H1 (cell line): ENCODE data around the gene LCE3C. TPM values are rescaled to one million over a fixed set of nuclear protein-coding genes. Genes with fewer than 3 reads are reported as not detected.

Experiments
- CTCF ChIA-PET: fragments of 300-600 bp; sonication (Branson Sonifier 250); formaldehyde crosslinking; loops from one replicate; lab custom pipeline; 2021; ENCODE audit not compliant: partially characterized antibody; lab: Charles Lee
- POLR2A ChIA-PET: fragments of 300-600 bp; sonication (Branson Sonifier 250); formaldehyde crosslinking; loops from one replicate; lab custom pipeline; 2021; ENCODE audit warnings: inconsistent platforms; ENCODE audit not compliant: partially characterized antibody; lab: Charles Lee
- DNase-seq, 2 experiments: peaks; one replicate each; pipeline versions ENCODE4 v3.0.0 to v3.0.0-alpha.2; 2010 to 2022; ENCODE audit warnings: low spot score in 2 of 2, low read depth in 1 of 2, mixed read lengths in 1 of 2
- FAIRE-seq: peaks from 2 replicates; lab custom pipeline; 2011; peaks lifted over from hg19 to GRCh38; lab: Jason Lieb, UNC
- H2AFZ ChIP-seq: 2 replicates; pipeline ENCODE4 v1.8.1; 2012; ENCODE audit warnings: low read length, inconsistent platforms
- H2AK5ac ChIP-seq: 2 replicates; pipeline ENCODE4 v1.6.1; 2013; ENCODE audit warnings: low read depth, low read length
- H2BK120ac ChIP-seq: replicated peaks from 2 replicates; pipeline ENCODE3; 2013; ENCODE audit warnings: low read depth, low read length, inconsistent platforms
- H2BK12ac ChIP-seq: 2 replicates; pipeline ENCODE4 v1.6.1; 2013; ENCODE audit warnings: low read depth, low read length
- H2BK15ac ChIP-seq: 2 replicates; pipeline ENCODE4 v1.6.1; 2013; ENCODE audit warnings: low read length
- H2BK20ac ChIP-seq: 2 replicates; pipeline ENCODE4 v1.6.1; 2013; ENCODE audit warnings: low read length
- H2BK5ac ChIP-seq: 2 replicates; pipeline ENCODE4 v1.6.1; 2013; ENCODE audit warnings: low read depth, low read length
- H3K14ac ChIP-seq: 2 replicates; pipeline ENCODE4 v1.6.1; 2013; ENCODE audit warnings: inconsistent platforms; ENCODE audit not compliant: insufficient read length
- H3K18ac ChIP-seq: 2 replicates; pipeline ENCODE4 v1.6.1; 2013; ENCODE audit warnings: low read length; ENCODE audit errors: extremely low read depth
- H3K23ac ChIP-seq: 2 replicates; pipeline ENCODE4 v1.6.1; 2013; ENCODE audit warnings: inconsistent platforms; ENCODE audit not compliant: insufficient read length
- H3K23me2 ChIP-seq: 2 replicates; pipeline ENCODE4 v1.6.1; 2013; ENCODE audit warnings: low read depth, low read length
- H3K27ac ChIP-seq: 2 replicates; pipeline ENCODE4 v1.6.1; 2011; ENCODE audit warnings: low read depth, low read length, inconsistent platforms
- H3K27me3 ChIP-seq, 4 experiments: replicated peaks in 1 of 4; 1 replicate in 1 of 4; 2 replicates in 3 of 4; pipeline versions ENCODE4 v1.6.1 to v1.8.1; 2011 to 2013; ENCODE audit warnings: low read length in 3 of 4, mild to moderate bottlenecking in 3 of 4, inconsistent platforms in 2 of 4, mixed read lengths in 2 of 4, moderate library complexity in 1 of 4; ENCODE audit not compliant: control insufficient read depth in 3 of 4, insufficient read depth in 3 of 4; ENCODE audit errors: extremely low read depth in 1 of 4
- H3K36me3 ChIP-seq, 4 experiments: 2 replicates each; pipeline versions ENCODE4 v1.6.1 to v1.8.1; 2011 to 2013; ENCODE audit warnings: mild to moderate bottlenecking in 4 of 4, low read length in 3 of 4, moderate library complexity in 2 of 4, control low read depth in 1 of 4, inconsistent platforms in 1 of 4; ENCODE audit not compliant: insufficient read depth in 4 of 4, control insufficient read depth in 2 of 4
- H3K4ac ChIP-seq: replicated peaks from 2 replicates; pipeline ENCODE3; 2013; ENCODE audit warnings: low read length, low read depth, mixed read lengths, inconsistent platforms; ENCODE audit not compliant: insufficient read length
- H3K4me1 ChIP-seq, 4 experiments: replicated peaks in 1 of 4; 1 replicate in 1 of 4; 2 replicates in 3 of 4; pipeline versions ENCODE4 v1.6.1 to v1.8.1; 2011 to 2013; ENCODE audit warnings: low read length in 3 of 4, inconsistent platforms in 2 of 4, mixed read lengths in 1 of 4; ENCODE audit not compliant: insufficient read depth in 4 of 4, control insufficient read depth in 3 of 4
- H3K4me2 ChIP-seq, 2 experiments: 2 replicates each; pipeline versions ENCODE4 v1.6.1 to v1.8.1; 2011 to 2013; ENCODE audit warnings: low read depth in 2 of 2, low read length in 2 of 2, control low read depth in 1 of 2, inconsistent platforms in 1 of 2, mild to moderate bottlenecking in 1 of 2; ENCODE audit not compliant: insufficient read depth in 1 of 2
- H3K4me3 ChIP-seq, 4 experiments: fragments of 200-600, 300-600 bp in 1 of 4; sonication (generic), shearing (Covaris generic), sonication (Bioruptor Twin) in 1 of 4; 2 replicates each; pipeline versions ENCODE4 v1.5.1 to v1.8.1; 2011 to 2016; ENCODE audit warnings: low read length in 4 of 4, low read depth in 3 of 4, control low read depth in 2 of 4, inconsistent platforms in 2 of 4, mild to moderate bottlenecking in 2 of 4, mixed read lengths in 1 of 4, moderate library complexity in 1 of 4; ENCODE audit not compliant: insufficient read depth in 2 of 4; ENCODE audit errors: extremely low read depth in 1 of 4
- H3K56ac ChIP-seq: replicated peaks from 2 replicates; pipeline ENCODE3; 2013; ENCODE audit warnings: low read depth, mild to moderate bottlenecking, mixed read lengths, low read length, inconsistent platforms; ENCODE audit not compliant: insufficient read length
- H3K79me1 ChIP-seq: 2 replicates; pipeline ENCODE4 v1.6.1; 2013; ENCODE audit warnings: low read depth, low read length, control low read depth
- H3K79me2 ChIP-seq, 2 experiments: 2 replicates each; pipeline versions ENCODE4 v1.6.1 to v1.8.1; 2012 to 2013; ENCODE audit warnings: low read length in 2 of 2, mild to moderate bottlenecking in 2 of 2, inconsistent platforms in 1 of 2; ENCODE audit not compliant: insufficient read depth in 2 of 2, control insufficient read depth in 1 of 2
- H3K9ac ChIP-seq, 4 experiments: replicated peaks in 1 of 4; 1 replicate in 1 of 4; 2 replicates in 3 of 4; pipeline versions ENCODE4 v1.6.1 to v1.8.1; 2011 to 2013; ENCODE audit warnings: low read depth in 3 of 4, low read length in 3 of 4, control low read depth in 2 of 4, mild to moderate bottlenecking in 2 of 4, moderate library complexity in 2 of 4, inconsistent platforms in 1 of 4; ENCODE audit errors: extremely low read depth in 1 of 4
- H3K9me3 ChIP-seq, 2 experiments: 2 replicates each; pipeline versions ENCODE4 v1.6.1 to v1.8.1; 2012 to 2013; ENCODE audit warnings: mild to moderate bottlenecking in 2 of 2, moderate library complexity in 2 of 2, control low read depth in 1 of 2, inconsistent platforms in 1 of 2, low read depth in 1 of 2, low read length in 1 of 2, mixed read lengths in 1 of 2; ENCODE audit not compliant: insufficient read depth in 2 of 2
- H4K20me1 ChIP-seq, 2 experiments: replicated peaks in 1 of 2; 2 replicates each; pipeline versions ENCODE3 to v1.8.1; 2011 to 2013; ENCODE audit warnings: inconsistent platforms in 2 of 2, low read length in 2 of 2, mild to moderate bottlenecking in 1 of 2; ENCODE audit not compliant: insufficient read depth in 2 of 2, control insufficient read depth in 1 of 2
- H4K5ac ChIP-seq: 2 replicates; pipeline ENCODE4 v1.6.1; 2013; ENCODE audit warnings: low read length, low read depth, mixed read lengths, inconsistent platforms; ENCODE audit not compliant: insufficient read length
- H4K8ac ChIP-seq: 2 replicates; pipeline ENCODE4 v1.8.0; 2013; ENCODE audit warnings: mild to moderate bottlenecking, moderate library complexity, low read length, inconsistent platforms; ENCODE audit not compliant: insufficient read depth; ENCODE audit errors: extremely low read depth
- H4K91ac ChIP-seq: replicated peaks from 2 replicates; pipeline ENCODE3; 2013; ENCODE audit warnings: low read length, mixed read lengths, inconsistent platforms; ENCODE audit not compliant: insufficient read length
- ASH2L ChIP-seq: fragments of 200-600, 300-600 bp; sonication (generic); IDR thresholded peaks from one replicate; pipeline ENCODE4 v1.7.1; 2017; ENCODE audit warnings: low read length
- BACH1 ChIP-seq: IDR thresholded peaks from 2 replicates; pipeline ENCODE4 v1.6.1; 2012; ENCODE audit warnings: low read length, improper control_type of control experiment
- EGR1 ChIP-seq: IDR thresholded peaks from 2 replicates; pipeline ENCODE4 v1.6.1; 2011; ENCODE audit warnings: low read depth, low read length, borderline replicate concordance
- GABPA ChIP-seq: IDR thresholded peaks from 2 replicates; pipeline ENCODE4 v1.6.1; 2011; ENCODE audit warnings: mild to moderate bottlenecking, low read length, moderate library complexity, borderline replicate concordance; ENCODE audit not compliant: insufficient read depth
- GTF2F1 ChIP-seq: IDR thresholded peaks from 2 replicates; pipeline ENCODE4 v1.6.1; 2012; ENCODE audit warnings: low read depth, low read length, improper control_type of control experiment, borderline replicate concordance
- JUND ChIP-seq: IDR thresholded peaks from 2 replicates; pipeline ENCODE4 v1.6.1; 2011; ENCODE audit warnings: mild to moderate bottlenecking, improper control_type of control experiment, low read length
- NANOG ChIP-seq: IDR thresholded peaks from 2 replicates; pipeline ENCODE4 v1.6.1; 2011; ENCODE audit warnings: low read length, low read depth, mild to moderate bottlenecking, inconsistent platforms; ENCODE audit not compliant: insufficient read depth, poor library complexity, severe bottlenecking
- RAD21 ChIP-seq, 2 experiments: IDR thresholded peaks in 1 of 2; conservative IDR thresholded peaks in 1 of 2; 2 replicates each; pipeline ENCODE4 v1.6.1; 2011; ENCODE audit warnings: low read depth in 2 of 2, low read length in 2 of 2, improper control_type of control experiment in 1 of 2, inconsistent platforms in 1 of 2, mild to moderate bottlenecking in 1 of 2, moderate library complexity in 1 of 2
- RFX5 ChIP-seq: IDR thresholded peaks from 2 replicates; pipeline ENCODE4 v1.6.1; 2011; ENCODE audit warnings: low read depth, low read length, improper control_type of control experiment, borderline replicate concordance
- SAP30 ChIP-seq: fragments of 300-600 bp; sonication (generic); IDR thresholded peaks from 2 replicates; pipeline ENCODE4 v1.7.1; 2012; ENCODE audit warnings: low read length, moderate library complexity, mild to moderate bottlenecking, inconsistent platforms; ENCODE audit not compliant: insufficient read depth, insufficient replicate concordance
- SIRT6 ChIP-seq: IDR thresholded peaks from one replicate; pipeline ENCODE4 v1.7.1; 2012; ENCODE audit warnings: low read length, inconsistent platforms
- SUZ12 ChIP-seq: fragments of 200-600 bp; sonication (generic); IDR thresholded peaks from 2 replicates; pipeline ENCODE4 v1.6.1; 2012; ENCODE audit warnings: mild to moderate bottlenecking, inconsistent platforms, low read length, moderate library complexity, mixed read lengths
- ZNF274 ChIP-seq: IDR thresholded peaks from 2 replicates; pipeline ENCODE4 v1.7.0; 2012; ENCODE audit warnings: low read length, borderline replicate concordance; ENCODE audit errors: extremely low read depth
- WGBS, 2 experiments: shearing (Covaris generic) in 1 of 2; methylation state at CpG; one replicate each; pipeline versions ENCODE4 v1.1.6 to v1.1.7; 2013 to 2015; ENCODE audit warnings: low lambda C conversion rate in 2 of 2, mixed read lengths in 2 of 2, inconsistent platforms in 1 of 2, low coverage in 1 of 2, missing lambda C conversion rate in 1 of 2; ENCODE audit not compliant: insufficient replicate concordance in 2 of 2, insufficient coverage in 1 of 2, insufficient read length in 1 of 2; ENCODE audit errors: extremely low coverage in 1 of 2, missing lambda C conversion rate in 1 of 2; 5-methylcytosine and 5-hydroxymethylcytosine counted together
- long read RNA-seq, 2 experiments: library from RNA in 1 of 2; library from capped mRNA in 1 of 2; stranded (forward); transcript quantifications; one replicate each; pipeline ENCODE4 v2.0.0, GENCODE V29; 2021; ENCODE audit warnings: inconsistent platforms in 1 of 2
- polyA minus RNA-seq, 3 experiments: library from RNA; depleted of rRNA, polyadenylated mRNA; stranded (reverse); fragments of >200 nt; gene quantifications; 1 replicate in 2 of 3; 2 replicates in 1 of 3; pipeline ENCODE4 v1.2.3, GENCODE V29; 2011
- polyA plus RNA-seq, 7 experiments: library from polyadenylated mRNA; depleted of rRNA in 3 of 7; stranded (reverse) in 5 of 7; unstranded in 2 of 7; fragments of >200 nt in 5 of 7; fragments of 200-250 nt in 2 of 7; gene quantifications; 1 replicate in 5 of 7; 2 replicates in 1 of 7; 4 replicates in 1 of 7; pipeline versions ENCODE4 v1.2.1 to v1.2.3, GENCODE V29; 2011 to 2013; ENCODE audit warnings: missing spikeins in 2 of 7, mixed read lengths in 2 of 7
- total RNA-seq: library from RNA; stranded (reverse); fragmentation: NEBNext Ultra II Directional; extraction: Animal tissue kit (Norgen Biotek cat#: 25700); gene quantifications from 2 replicates; pipeline ENCODE4 v1.2.1, GENCODE V29; 2021

LCE3C gene, protein sequence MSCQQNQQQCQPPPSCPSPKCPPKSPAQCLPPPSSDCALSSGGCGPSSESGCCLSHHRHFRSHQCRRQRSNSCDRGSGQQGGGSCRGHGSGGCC
- total RNA-seq (not detected in 2 replicates), polyA plus RNA-seq (2011; rRNA removed) (not detected in 2 replicates), polyA minus RNA-seq (2011; rRNA and poly(A)+ RNA removed) (not detected in 2 replicates)
- not detected for polyA plus RNA-seq (2011; cell fraction: cytosol; rRNA removed)
- not detected for polyA plus RNA-seq (2011; cell fraction: nucleus; rRNA removed)
- polyA plus RNA-seq (2012, experiment 1 of 2): not detected in 4 replicates
- not detected for polyA plus RNA-seq (2012, experiment 2 of 2)
- polyA plus RNA-seq (2013, experiment 1 of 2): not detected
- polyA plus RNA-seq (2013, experiment 2 of 2): not detected
- polyA minus RNA-seq (2011; cell fraction: cytosol; rRNA and poly(A)+ RNA removed): not detected
- not detected for polyA minus RNA-seq (2011; cell fraction: nucleus; rRNA and poly(A)+ RNA removed)
- long read RNA-seq, experiment 1: 0 reads
- long read RNA-seq, experiment 2: 0 reads

DNA sequence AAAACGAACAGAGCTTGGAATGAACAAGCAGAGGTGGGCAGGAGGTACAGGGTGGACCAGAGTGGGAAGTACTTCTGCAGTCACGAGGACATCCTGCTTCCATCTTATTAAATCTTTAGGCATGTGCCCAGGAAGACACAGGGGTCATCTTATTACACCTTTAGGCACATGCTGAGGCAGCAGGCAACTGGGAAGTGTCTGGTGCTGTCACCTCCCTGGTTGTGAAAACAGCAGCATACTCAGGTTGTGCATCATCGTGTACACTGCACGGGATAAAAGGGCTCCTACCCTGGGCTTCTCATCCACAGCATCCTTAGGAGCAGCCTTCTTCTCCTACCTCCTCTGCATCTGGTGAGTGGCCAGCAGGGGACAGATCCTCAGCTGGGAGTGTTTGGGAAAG lies at the start of gene LCE3C:
Gene LCE3C, plus strand, starts transcription at position 301 of the 400 bp plus-strand sequence. CDS start 498 bp downstream, outside the sequence.
- Histone ChIP-seq H3K79me1 (no peaks in the 10 kb centered on the region), H3K9me3 (no peaks in the 10 kb centered on the region), H3K18ac (no peak within 1 kb of the TSS), H3K27ac (no peak within 1 kb of the TSS), H2BK20ac (no peak within 1 kb of the TSS), H4K91ac (no peak within 1 kb of the TSS), H3K4me1 (no peaks in the 10 kb centered on the region), H2BK5ac (no peak within 1 kb of the TSS), H2BK12ac (no peak within 1 kb of the TSS), H2AFZ (no peak within 1 kb of the TSS), H3K23me2 (no peaks in the 10 kb centered on the region), H3K4ac (no peak within 1 kb of the TSS), H3K79me2 (no peaks in the 10 kb centered on the region), H3K4me3 (no peak within 1 kb of the TSS), H4K8ac (no peak within 1 kb of the TSS), H2AK5ac (no peak within 1 kb of the TSS), H3K36me3 (no peaks in the 10 kb centered on the region), H2BK15ac (no peak within 1 kb of the TSS), H4K20me1 (no peaks in the 10 kb centered on the region), H3K9ac (no peak within 1 kb of the TSS), H2BK120ac (no peak within 1 kb of the TSS), H3K27me3 (no peaks in the 10 kb centered on the region), H3K14ac (no peak within 1 kb of the TSS), H4K5ac (no peak within 1 kb of the TSS), H3K4me2 (no peak within 1 kb of the TSS), H3K56ac (no peak within 1 kb of the TSS), H3K23ac (no peak within 1 kb of the TSS)
- no peak for FAIRE-seq
- no peak for DNase-seq
- ChIA-PET CTCF (no interaction called here), POLR2A (no interaction called here)
- WGBS, 2 experiments: no CpG with 5 or more reads among the region's 4 CpGs
- TF ChIP-seq SAP30 (no peak), RAD21 (IDR thresholded peaks at IDR 0.05 in 1 of 2, conservative IDR thresholded peaks at IDR 0.05 in 1 of 2; ENCODE audit: low read depth in 2 of 2, low read length in 2 of 2) (no peak), GTF2F1 (no peak), EGR1 (no peak), NANOG (no peak), GABPA (no peak), BACH1 (no peak), SIRT6 (no peak), ASH2L (no peak), JUND (no peak), ZNF274 (no peak), SUZ12 (no peak), RFX5 (no peak)
